GM13976 (cell line): ENCODE data around the gene PLCH2.

Experiments used
- DNase-seq: peaks from one replicate; pipeline ENCODE4 v3.0.0; 2012; ENCODE audit warnings: low spot score
- in situ Hi-C: fragments of 300-500 bp; cut with MboI; formaldehyde crosslinking; loops from one replicate; pipeline ENCODE4 v1.12.0; 2022; ENCODE audit warnings: low sequenced_read_pairs, mixed read lengths, inconsistent platforms; ENCODE audit not compliant: unreplicated experiment
- TF ChIP-seq, protein P1 (sequence below): IDR thresholded peaks from 2 replicates; pipeline ENCODE4 v1.5.1; 2012; ENCODE audit warnings: borderline replicate concordance, mild to moderate bottlenecking; ENCODE audit not compliant: insufficient read depth; ENCODE audit errors: extremely low read depth, missing control alignments, control extremely low read depth

PLCH2 gene

DNA sequence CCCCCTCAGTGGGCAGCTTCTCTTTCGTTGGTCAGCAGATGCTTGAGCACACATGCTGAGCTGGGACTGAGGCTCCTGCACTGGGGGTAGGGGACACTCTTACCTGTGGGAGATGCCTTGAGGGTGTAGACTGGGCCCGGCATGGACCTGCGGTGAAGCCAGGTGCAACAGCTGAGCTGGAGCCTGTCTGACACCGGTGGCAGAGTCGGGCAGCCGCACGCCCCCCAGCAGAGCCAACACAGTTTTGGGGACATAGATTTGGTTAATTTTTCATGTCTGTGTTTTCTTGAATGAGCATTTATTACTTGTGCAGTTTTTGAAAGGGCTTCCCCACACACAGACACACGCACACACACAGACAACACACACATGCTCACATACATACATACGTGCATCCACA is 59.9 kb downstream of the PLCH2 start:
- no peak for DNase-seq
- in situ Hi-C loops: loop anchor here (25.0 kb wide), 1 partner anchor 124 kb away; the partner anchor contains the start of gene PEX10
- TF ChIP-seq, protein P1, sequence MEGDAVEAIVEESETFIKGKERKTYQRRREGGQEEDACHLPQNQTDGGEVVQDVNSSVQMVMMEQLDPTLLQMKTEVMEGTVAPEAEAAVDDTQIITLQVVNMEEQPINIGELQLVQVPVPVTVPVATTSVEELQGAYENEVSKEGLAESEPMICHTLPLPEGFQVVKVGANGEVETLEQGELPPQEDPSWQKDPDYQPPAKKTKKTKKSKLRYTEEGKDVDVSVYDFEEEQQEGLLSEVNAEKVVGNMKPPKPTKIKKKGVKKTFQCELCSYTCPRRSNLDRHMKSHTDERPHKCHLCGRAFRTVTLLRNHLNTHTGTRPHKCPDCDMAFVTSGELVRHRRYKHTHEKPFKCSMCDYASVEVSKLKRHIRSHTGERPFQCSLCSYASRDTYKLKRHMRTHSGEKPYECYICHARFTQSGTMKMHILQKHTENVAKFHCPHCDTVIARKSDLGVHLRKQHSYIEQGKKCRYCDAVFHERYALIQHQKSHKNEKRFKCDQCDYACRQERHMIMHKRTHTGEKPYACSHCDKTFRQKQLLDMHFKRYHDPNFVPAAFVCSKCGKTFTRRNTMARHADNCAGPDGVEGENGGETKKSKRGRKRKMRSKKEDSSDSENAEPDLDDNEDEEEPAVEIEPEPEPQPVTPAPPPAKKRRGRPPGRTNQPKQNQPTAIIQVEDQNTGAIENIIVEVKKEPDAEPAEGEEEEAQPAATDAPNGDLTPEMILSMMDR: no peak

DNA sequence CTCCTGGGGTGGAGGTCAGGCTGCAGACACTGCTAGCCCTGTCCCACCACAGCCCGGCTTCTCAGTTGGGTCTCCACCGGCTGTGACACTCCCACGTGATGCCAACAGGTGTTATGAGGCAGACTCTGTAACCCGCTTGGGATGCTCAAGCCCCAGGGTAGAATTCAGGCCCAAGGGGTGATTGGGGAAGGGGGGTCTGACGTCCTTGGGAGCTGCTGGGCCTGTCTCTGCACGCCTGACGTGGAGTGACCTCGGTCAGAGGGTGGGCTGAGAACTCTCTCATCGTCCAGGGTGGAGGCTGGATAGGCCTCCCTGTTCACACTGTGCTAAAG is 61.7 kb downstream of the PLCH2 start:
- TF ChIP-seq, protein P1: no peak
- in situ Hi-C loops: loop anchor here (25.0 kb wide), 1 partner anchor 125 kb away; the partner anchor contains the start of gene PEX10

DNA sequence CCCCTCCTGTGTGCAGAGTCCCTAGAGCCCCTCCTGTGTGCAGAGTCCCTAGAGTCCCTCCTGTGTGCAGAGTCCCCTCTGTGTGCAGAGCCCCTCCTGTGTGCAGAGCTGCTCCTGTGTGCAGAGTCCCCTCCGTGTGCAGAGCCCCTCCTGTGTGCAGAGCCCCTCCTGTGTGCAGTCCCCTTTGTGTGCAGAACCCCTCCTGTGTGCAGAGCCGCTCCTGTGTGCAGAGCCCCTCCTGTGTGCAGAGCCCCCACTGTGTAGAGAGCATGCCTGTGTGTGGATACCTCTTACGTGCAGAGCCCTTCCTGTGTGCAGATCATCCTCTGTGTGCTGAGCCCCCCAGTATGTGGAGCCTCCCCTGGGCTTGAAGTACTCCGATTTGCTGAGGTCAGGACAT is 62.3 kb downstream of the PLCH2 start:
- DNase-seq: no peak
- TF ChIP-seq, protein P1: no peak
- in situ Hi-C loops: loop anchor here (25.0 kb wide), 1 partner anchor 126 kb away; the partner anchor contains the start of gene PEX10

More for the DNA sequence above, 61.7 kb downstream of the PLCH2 start:
- DNase-seq: no peak

DNA sequence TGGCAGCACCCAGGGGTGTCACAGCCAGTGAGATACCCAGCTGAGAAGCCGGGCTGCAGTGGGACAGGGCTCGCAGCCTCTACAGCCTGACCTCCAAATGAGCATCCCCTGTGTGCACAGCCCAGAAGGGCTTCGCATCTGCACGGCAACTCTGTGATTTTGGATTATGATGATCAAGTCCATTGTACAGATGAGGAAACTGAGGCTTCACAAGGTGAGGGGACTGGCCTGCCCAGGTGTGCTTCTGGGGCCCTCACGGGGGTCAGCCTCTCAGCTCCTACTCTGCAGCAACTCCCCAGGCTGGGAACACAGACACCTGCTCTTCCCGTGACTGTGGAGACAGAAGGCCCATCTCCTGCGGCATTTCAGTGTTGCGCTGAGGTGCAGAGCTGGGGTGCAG is 62.8 kb downstream of the PLCH2 start:
- in situ Hi-C loops: loop anchor here (25.0 kb wide), 1 partner anchor 127 kb away; the partner anchor contains the start of gene PEX10
- DNase-seq: no peak
- TF ChIP-seq, protein P1: no peak

DNA sequence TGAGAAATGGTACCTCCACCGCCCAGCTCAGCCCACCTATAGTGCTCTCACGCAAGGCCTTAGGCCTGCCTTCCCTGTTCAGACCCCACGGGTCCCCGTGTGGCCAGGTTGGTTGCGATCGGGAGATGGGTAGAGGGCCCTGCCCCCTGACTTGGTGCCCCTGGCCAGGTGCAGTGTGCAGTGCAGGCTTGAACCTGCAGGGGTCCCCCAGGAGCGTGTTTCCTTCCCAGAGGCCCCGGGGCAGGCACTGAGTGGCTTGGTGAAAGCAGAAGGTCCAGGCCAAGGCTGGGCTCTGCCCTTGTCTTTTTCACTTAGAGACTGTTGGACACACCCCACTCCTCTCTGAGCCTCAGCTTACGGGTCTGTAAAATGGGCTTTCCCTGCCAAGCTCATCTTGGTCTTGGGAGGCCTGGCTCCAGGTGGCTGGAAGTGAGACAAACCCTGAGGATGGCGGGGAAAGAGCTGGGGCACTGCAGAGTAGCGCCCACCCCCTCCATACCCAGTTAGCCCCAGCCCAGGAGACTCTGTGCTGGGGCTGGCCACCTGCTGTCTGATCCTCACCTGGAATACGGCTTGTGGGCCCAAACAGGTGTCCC is 63.3 kb downstream of the PLCH2 start:
- in situ Hi-C loops: loop anchor here (25.0 kb wide), 1 partner anchor 127 kb away; the partner anchor contains the start of gene PEX10
- TF ChIP-seq, protein P1: peak; percentile 8
- no peak for DNase-seq

DNA sequence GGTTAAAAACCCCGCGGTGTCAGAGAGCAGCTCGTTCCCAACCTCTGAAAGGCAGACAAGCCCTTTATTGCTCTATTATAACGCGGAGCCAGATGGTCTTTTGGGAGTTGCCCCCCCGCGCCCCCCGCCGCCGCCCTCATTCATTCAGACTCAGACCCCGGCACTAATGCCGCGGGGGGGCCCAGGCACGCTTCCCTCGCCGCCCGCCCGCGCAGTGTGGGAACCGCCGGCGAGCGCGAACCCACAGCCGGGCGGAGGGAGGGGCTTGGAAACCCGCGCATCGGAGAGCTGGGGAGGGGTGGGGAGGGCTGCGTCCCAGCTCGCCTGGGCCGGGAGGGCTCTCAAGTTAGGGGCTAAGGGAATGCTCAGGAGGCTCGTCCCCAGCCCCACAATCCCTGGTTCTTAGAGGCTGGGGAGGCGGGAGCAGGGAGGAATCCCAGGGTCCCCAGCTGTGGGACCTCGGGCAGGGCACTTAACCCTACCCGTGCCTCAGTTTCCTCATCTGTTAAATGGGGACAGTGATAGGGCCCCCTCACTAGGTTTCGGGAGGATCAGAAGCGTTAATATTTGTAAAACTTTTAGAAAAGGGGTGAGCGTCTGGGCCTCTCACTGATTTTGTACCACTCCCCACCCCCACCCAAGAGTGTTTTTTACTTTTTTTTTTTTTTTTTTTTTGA is 64.9 kb downstream of the PLCH2 start:
- no peak for DNase-seq
- TF ChIP-seq, protein P1: no peak
- in situ Hi-C loops: loop anchor here (25.0 kb wide), 1 partner anchor 129 kb away; the partner anchor contains the start of gene PEX10
